A673 (cell line): ENCODE results near the gene P2RX3. TPM values are rescaled to one million over a fixed set of nuclear protein-coding genes. Genes with fewer than 3 reads are reported as not detected.

Experiments used
- BruUV-seq: library from RNA; stranded (reverse); fragments of 400-500 nt; replicated peaks from 2 replicates; lab custom pipeline; 2021; lab: Mats Ljungman, UMichigan
- CTCF ChIA-PET: fragments of 300-600 bp; sonication (Branson Sonifier 250); formaldehyde crosslinking; loops from one replicate; lab custom pipeline; 2022; ENCODE audit warnings: antibody characterized with exemption; lab: Charles Lee
- POLR2A ChIA-PET: fragments of 300-600 bp; sonication (Branson Sonifier 250); formaldehyde crosslinking; loops from one replicate; lab custom pipeline; 2022; ENCODE audit warnings: antibody characterized with exemption; ENCODE audit not compliant: low non-redundant PET; lab: Charles Lee
- DNase-seq: peaks from one replicate; pipeline ENCODE4 v3.0.0-alpha.2; 2015; ENCODE audit warnings: low spot score
- H3K27ac ChIP-seq: fragments of 200-600 bp; sonication (generic); 2 replicates; pipeline ENCODE4 v1.5.1; 2016; ENCODE audit warnings: mixed run types, low read depth, mild to moderate bottlenecking, mixed read lengths, antibody characterized with exemption, low read length; ENCODE audit not compliant: poor library complexity, severe bottlenecking
- H3K27me3 ChIP-seq: fragments of 200-600 bp; sonication (generic); replicated peaks from 2 replicates; pipeline ENCODE4 v1.6.1; 2017; ENCODE audit warnings: mixed run types, low read depth, mild to moderate bottlenecking, mixed read lengths, antibody characterized with exemption, low read length; ENCODE audit not compliant: insufficient read depth, poor library complexity
- H3K36me3 ChIP-seq: fragments of 200-600 bp; sonication (generic); 2 replicates; pipeline ENCODE4 v1.6.1; 2016; ENCODE audit warnings: mixed run types, mild to moderate bottlenecking, mixed read lengths, antibody characterized with exemption, low read length; ENCODE audit not compliant: insufficient read depth, poor library complexity, severe bottlenecking
- H3K4me1 ChIP-seq: fragments of 200-600 bp; sonication (generic); 2 replicates; pipeline ENCODE4 v1.6.1; 2017; ENCODE audit warnings: mixed run types, mild to moderate bottlenecking, mixed read lengths, antibody characterized with exemption, low read length; ENCODE audit not compliant: insufficient read depth, poor library complexity, severe bottlenecking
- H3K4me3 ChIP-seq: fragments of 200-600 bp; sonication (generic); 2 replicates; pipeline ENCODE4 v1.5.1; 2016; ENCODE audit warnings: low read depth, mixed run types, mild to moderate bottlenecking, mixed read lengths, low read length; ENCODE audit not compliant: poor library complexity, severe bottlenecking
- H3K9me3 ChIP-seq: fragments of 200-600 bp; sonication (generic); 2 replicates; pipeline ENCODE4 v1.6.1; 2016; ENCODE audit warnings: mixed run types, low read depth, mild to moderate bottlenecking, mixed read lengths, antibody characterized with exemption, low read length; ENCODE audit not compliant: poor library complexity, severe bottlenecking
- CTCF ChIP-seq: fragments of 300-800, 200-600 bp; sonication (generic); conservative IDR thresholded peaks from 2 replicates; pipeline ENCODE4 v1.5.1; 2017; ENCODE audit warnings: low read depth, mild to moderate bottlenecking, antibody characterized with exemption, low read length, moderate library complexity, mixed read lengths
- EZH2 ChIP-seq: fragments of 200-600 bp; sonication (generic); IDR thresholded peaks from 2 replicates; pipeline ENCODE4 v1.6.1; 2017; ENCODE audit warnings: borderline replicate concordance, low read depth, mild to moderate bottlenecking, mixed read lengths, antibody characterized with exemption, low read length; ENCODE audit not compliant: poor library complexity, severe bottlenecking
- intact Hi-C: fragments of 100-400 bp; cut with micrococcal nuclease; formaldehyde crosslinking; loops from one replicate; pipeline ENCODE4 v1.10.0; 2022; ENCODE audit not compliant: unreplicated experiment
- total RNA-seq: library from RNA; stranded (reverse); gene quantifications from 2 replicates; pipeline ENCODE4 v1.2.3, GENCODE V29; 2021

The P2RX3 gene
- total RNA-seq, 1 experiment from 2014 or later: not detected

DNA sequence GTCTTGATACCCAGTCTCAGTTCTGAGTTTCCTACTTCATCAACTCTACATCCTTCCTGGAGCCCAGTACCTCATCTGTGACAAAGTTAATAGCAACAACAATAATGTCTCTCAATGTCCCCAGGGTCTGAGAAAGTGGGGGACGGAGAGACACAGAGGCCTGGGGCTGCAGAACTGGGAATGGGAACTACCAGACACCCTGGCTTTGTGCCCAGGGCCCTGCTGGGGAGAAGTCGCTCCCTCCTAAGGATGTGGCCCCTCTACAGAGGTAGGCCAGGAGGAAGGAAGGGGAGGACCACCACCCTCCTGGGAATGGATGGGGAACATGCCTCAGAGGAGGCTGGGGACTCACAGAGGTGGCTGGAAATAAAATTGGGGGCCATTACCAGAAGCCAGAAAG is 37.3 kb downstream of the P2RX3 start:
- POLR2A ChIA-PET: no interaction called here
- Histone ChIP-seq H3K27ac (no peak overlapping the region), H3K27me3 (peaks cover 25% of the 10 kb centered on the region), H3K4me3 (no peak overlapping the region), H3K36me3 (no peaks in the 10 kb centered on the region), H3K9me3 (no peaks in the 10 kb centered on the region), H3K4me1 (no peaks in the 10 kb centered on the region)
- no TSS peak for BruUV-seq
- TF ChIP-seq CTCF (no peak), EZH2 (no peak)
- intact Hi-C loops: no loop called here
- CTCF ChIA-PET: no interaction called here
- no peak for DNase-seq

DNA sequence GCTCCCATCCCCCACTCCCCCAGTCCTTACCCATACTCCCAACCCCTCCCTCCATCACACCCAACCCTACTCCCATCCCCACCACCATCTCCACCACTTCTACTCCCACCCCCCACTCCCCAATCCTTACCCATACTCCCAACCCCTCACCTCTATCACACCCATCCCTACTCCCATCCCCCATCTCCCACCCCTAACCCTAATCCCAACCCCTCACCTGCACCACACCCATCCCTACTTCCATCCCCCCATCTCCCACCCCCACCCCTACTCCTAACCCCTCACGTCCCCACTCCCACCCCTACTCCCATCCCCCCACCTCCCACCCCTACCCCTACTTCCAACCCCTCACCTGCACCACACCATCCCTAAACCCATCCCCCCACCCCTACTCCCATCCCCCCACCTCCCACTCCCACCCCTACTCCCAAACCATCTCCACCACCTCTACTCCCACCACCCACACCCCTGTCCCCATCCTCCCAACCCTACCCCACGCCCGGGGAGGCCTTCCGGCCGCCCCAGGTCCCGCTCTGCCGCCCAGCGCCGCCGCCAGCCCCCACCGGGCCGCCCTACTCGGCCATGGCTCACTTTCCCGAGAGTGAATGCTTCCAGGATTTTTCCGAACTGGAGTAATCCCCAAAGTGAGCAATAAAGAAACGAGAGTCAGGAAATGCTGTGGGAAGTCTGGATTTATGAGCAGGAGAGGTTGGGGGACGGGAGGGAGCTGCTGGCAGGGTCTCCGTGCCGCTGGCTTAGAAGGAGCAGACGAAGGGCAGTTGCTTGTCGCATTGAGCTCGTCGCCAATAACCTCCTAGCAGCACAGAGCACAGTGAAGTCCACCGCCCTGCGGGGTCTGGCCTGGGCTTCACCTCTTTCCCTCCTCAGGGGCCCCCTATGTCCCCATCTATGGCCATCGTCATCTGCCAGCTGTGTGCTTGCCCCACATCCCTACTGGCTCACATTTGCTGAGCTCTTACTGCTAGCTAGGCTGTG is 38.2 kb downstream of the P2RX3 start:
- H3K9me3 ChIP-seq: no peaks in the 10 kb centered on the region
- TF ChIP-seq EZH2 (no peak), CTCF (no peak)
- H3K27ac ChIP-seq: no peak overlapping the region
- no peak overlapping the region for H3K4me3 ChIP-seq
- intact Hi-C loops: no loop called here
- peak; percentile 14 for DNase-seq
- POLR2A ChIA-PET: interaction anchor here (0.5 kb wide), 1 partner anchor 21 kb away, joined by 7 read pairs; no protein-coding TSS in a partner anchor
- H3K36me3 ChIP-seq: no peaks in the 10 kb centered on the region
- H3K27me3 ChIP-seq: peaks cover 32% of the 10 kb centered on the region
- H3K4me1 ChIP-seq: no peaks in the 10 kb centered on the region
- BruUV-seq: no TSS peak
- CTCF ChIA-PET: no interaction called here

- Histone ChIP-seq H3K4me1 (no peaks in the 10 kb centered on the region), H3K27me3 (peaks cover 32% of the 10 kb centered on the region), H3K9me3 (no peaks in the 10 kb centered on the region), H3K36me3 (no peaks in the 10 kb centered on the region), H3K4me3 (no peak overlapping the region), H3K27ac (no peak overlapping the region)
- intact Hi-C loops: no loop called here
- DNase-seq: no peak
- no TSS peak for BruUV-seq
- POLR2A ChIA-PET: no interaction called here
- CTCF ChIA-PET: no interaction called here
- TF ChIP-seq EZH2 (no peak), CTCF (no peak)
Measured at GRCh38 chr11:57377107-57377506, 39.0 kb downstream of the P2RX3 start.
